ENCODE data around the gene CD81.
"Not testable (repeated sequence)": the region's sequence is repeated elsewhere in the genome, so short reads cannot be mapped to it uniquely, and the experiment has no call there.

Gene CD81

GRCh38 chr11:2376751-2377451 is at the start of gene CD81:
TSS of gene CD81 (plus strand) at chr11:2377310. CDS start at chr11:2377550, 240 bp downstream.
- peak; percentile 69 for DNase-seq

- no peak for DNase-seq
Observed at GRCh38 chr11:2328021-2328420, 49.1 kb upstream of the CD81 start.

- no peak for DNase-seq
Observed at GRCh38 chr11:2328656-2329354, 48.3 kb upstream of the CD81 start.

- DNase-seq = no peak
Observed at GRCh38 chr11:2329551-2329950, 47.6 kb upstream of the CD81 start.

- no peak for DNase-seq
Observed at GRCh38 chr11:2330696-2331095, 46.4 kb upstream of the CD81 start.

GRCh38 chr11:2331404-2331803 is 45.7 kb upstream of the CD81 start:
- no peak for DNase-seq

- DNase-seq = not testable (repeated sequence)
Observed at GRCh38 chr11:2332569-2332968, 44.5 kb upstream of the CD81 start.

GRCh38 chr11:2333486-2334205 is 43.5 kb upstream of the CD81 start:
- not testable (repeated sequence) for DNase-seq

GRCh38 chr11:2335286-2335685 is 41.8 kb upstream of the CD81 start:
- DNase-seq = not testable (repeated sequence)

GRCh38 chr11:2338760-2339159 is 38.4 kb upstream of the CD81 start:
- DNase-seq = peak; percentile 10

GRCh38 chr11:2342557-2342956 is 34.6 kb upstream of the CD81 start:
- DNase-seq = no peak

- DNase-seq = no peak
Observed at GRCh38 chr11:2342981-2343380, 34.1 kb upstream of the CD81 start.

GRCh38 chr11:2343502-2343901 is 33.6 kb upstream of the CD81 start:
- DNase-seq = no peak

- no peak for DNase-seq
Observed at GRCh38 chr11:2345050-2345449, 32.1 kb upstream of the CD81 start.

- DNase-seq = no peak
Observed at GRCh38 chr11:2346014-2346413, 31.1 kb upstream of the CD81 start.

GRCh38 chr11:2346586-2347307 is 30.4 kb upstream of the CD81 start:
- no peak for DNase-seq

- no peak for DNase-seq
Observed at GRCh38 chr11:2347308-2347830, 29.7 kb upstream of the CD81 start.

- DNase-seq = no peak
Observed at GRCh38 chr11:2348986-2349385, 28.1 kb upstream of the CD81 start.

- DNase-seq = no peak
Observed at GRCh38 chr11:2351701-2352100, 25.4 kb upstream of the CD81 start.

GRCh38 chr11:2352420-2352819 is 24.7 kb upstream of the CD81 start:
- no peak for DNase-seq

- DNase-seq = no peak
Observed at GRCh38 chr11:2355000-2355644, 22.0 kb upstream of the CD81 start.

- no peak for DNase-seq
Observed at GRCh38 chr11:2357246-2357645, 19.9 kb upstream of the CD81 start.
